Thoracic aorta (tissue), 2 donors: Measurements from ENCODE around the gene ERC1. TPM values are rescaled to one million over a fixed set of nuclear protein-coding genes. Genes with fewer than 3 reads are reported as not detected.
A peak's percentile ranks its signal among the peaks of the same experiment; 100 is the strongest.

Experiments
- ATAC-seq: fragments of 150-250 bp; one replicate; pipeline ENCODE4 v1.8.0; 2017; ENCODE audit warnings: low read depth; ENCODE audit not compliant: insufficient number of reproducible peaks, low FRiP score
- DNase-seq: peaks from one replicate; pipeline ENCODE4 v3.0.0-alpha.2; 2020; ENCODE audit warnings: low spot score
- H3K27ac ChIP-seq, 2 donors: fragments of 200-600 bp; sonication (generic); 1 replicate in 1 of 2; 2 replicates in 1 of 2; pipeline ENCODE4 v1.5.1; 2016; ENCODE audit warnings: mild to moderate bottlenecking in 2 of 2, moderate library complexity in 2 of 2
- H3K27me3 ChIP-seq: fragments of 200-600 bp; sonication (generic); replicated peaks from 2 replicates; pipeline ENCODE4 v1.6.0; 2016; ENCODE audit warnings: mild to moderate bottlenecking; ENCODE audit not compliant: insufficient read depth
- H3K36me3 ChIP-seq: fragments of 200-600 bp; sonication (generic); one replicate; pipeline ENCODE4 v1.5.1; 2016
- H3K4me1 ChIP-seq, 2 donors: fragments of 200-600 bp; sonication (generic); 1 replicate in 1 of 2; 2 replicates in 1 of 2; pipeline versions ENCODE4 v1.5.1 to v1.6.0; 2016; ENCODE audit warnings: low read depth in 2 of 2, mild to moderate bottlenecking in 1 of 2; ENCODE audit not compliant: control insufficient read depth in 1 of 2
- H3K4me3 ChIP-seq: fragments of 200-600 bp; sonication (generic); 2 replicates; pipeline ENCODE4 v1.5.1; 2016; ENCODE audit warnings: mild to moderate bottlenecking
- H3K9me3 ChIP-seq: fragments of 200-600 bp; sonication (generic); 2 replicates; pipeline ENCODE4 v1.5.1; 2016
- CTCF ChIP-seq: fragments of 200-600 bp; sonication (generic); IDR thresholded peaks from one replicate; pipeline ENCODE4 v1.5.1; 2019; ENCODE audit warnings: antibody characterized with exemption
- total RNA-seq, 2 donors: library from RNA; depleted of rRNA; stranded (reverse); fragments of >200 nt; gene quantifications; one replicate each; pipeline versions ENCODE4 v1.1.0 to v1.2.3, GENCODE V29; 2016

The ERC1 gene
- total RNA-seq, 2 donors from 2014 or later: 45.8 to 80.0 TPM

- H3K9me3 ChIP-seq: no peaks in the 10 kb centered on the region
- no peak overlapping the region for H3K27ac ChIP-seq
- no peaks in the 10 kb centered on the region for H3K4me1 ChIP-seq
- no peak overlapping the region for H3K4me3 ChIP-seq
- no peaks in the 10 kb centered on the region for H3K36me3 ChIP-seq
- ATAC-seq: no peak
- no peaks in the 10 kb centered on the region for H3K27me3 ChIP-seq
- DNase-seq: no peak
- TF ChIP-seq CTCF: no peak
Measured at GRCh38 chr12:1007276-1007675, 16.3 kb downstream of the ERC1 start.

- no peak for TF ChIP-seq CTCF
- no peak for DNase-seq
Measured at GRCh38 chr12:1007994-1008393, 17.0 kb downstream of the ERC1 start.

GRCh38 chr12:1011091-1011490 is 20.1 kb downstream of the ERC1 start:
- H3K27me3 ChIP-seq: no peaks in the 10 kb centered on the region
- ATAC-seq (no peak), DNase-seq (no peak)
- peaks cover 6 to 13% of the 10 kb centered on the region in 2 donors for H3K4me1 ChIP-seq
- TF ChIP-seq CTCF: no peak
- no peak overlapping the region for H3K4me3 ChIP-seq
- H3K9me3 ChIP-seq: no peaks in the 10 kb centered on the region
- H3K27ac ChIP-seq: no peak overlapping the region
- no peaks in the 10 kb centered on the region for H3K36me3 ChIP-seq

More at GRCh38 chr12:1007994-1008393, 17.0 kb downstream of the ERC1 start:
- Histone ChIP-seq H3K27me3 (no peaks in the 10 kb centered on the region), H3K9me3 (no peaks in the 10 kb centered on the region), H3K4me1 (no peaks in the 10 kb centered on the region), H3K36me3 (no peaks in the 10 kb centered on the region), H3K4me3 (no peak overlapping the region), H3K27ac (no peak overlapping the region)
- ATAC-seq: no peak

- Histone ChIP-seq H3K27me3 (no peaks in the 10 kb centered on the region), H3K27ac (peak overlapping the region in 1 of 2 donors; percentile 23), H3K4me1 (peaks cover 6 to 13% of the 10 kb centered on the region in 2 donors), H3K36me3 (no peaks in the 10 kb centered on the region), H3K9me3 (no peaks in the 10 kb centered on the region), H3K4me3 (no peak overlapping the region)
- no peak for TF ChIP-seq CTCF
- no peak for DNase-seq
- ATAC-seq: no peak
Measured at GRCh38 chr12:1013618-1014489, 22.8 kb downstream of the ERC1 start.

- no peak for ATAC-seq
- no peak for TF ChIP-seq CTCF
Measured at GRCh38 chr12:1019283-1019682, 28.3 kb downstream of the ERC1 start.

More at GRCh38 chr12:1019283-1019682, 28.3 kb downstream of the ERC1 start:
- H3K27me3 ChIP-seq: no peaks in the 10 kb centered on the region
- H3K36me3 ChIP-seq: no peaks in the 10 kb centered on the region
- H3K9me3 ChIP-seq: no peaks in the 10 kb centered on the region
- H3K4me3 ChIP-seq: no peak overlapping the region
- no peak overlapping the region for H3K27ac ChIP-seq
- peaks cover 0 to 1% of the 10 kb centered on the region in 2 donors for H3K4me1 ChIP-seq
- DNase-seq: no peak
